D721Med (cell line): Measurements from ENCODE around the gene HIVEP3.

Experiments
- DNase-seq: peaks from one replicate; pipeline ENCODE4 v3.0.0; 2011; ENCODE audit warnings: low spot score; ENCODE audit not compliant: insufficient read length
- FAIRE-seq: peaks from 2 replicates; lab custom pipeline; 2011; peaks lifted over from hg19 to GRCh38; lab: Jason Lieb, UNC
- TF ChIP-seq, protein P1 (sequence below): IDR thresholded peaks from 2 replicates; pipeline ENCODE4 v1.5.1; 2012; ENCODE audit warnings: mild to moderate bottlenecking, control low read depth; ENCODE audit not compliant: insufficient read depth; ENCODE audit errors: missing control alignments

HIVEP3 gene

DNA sequence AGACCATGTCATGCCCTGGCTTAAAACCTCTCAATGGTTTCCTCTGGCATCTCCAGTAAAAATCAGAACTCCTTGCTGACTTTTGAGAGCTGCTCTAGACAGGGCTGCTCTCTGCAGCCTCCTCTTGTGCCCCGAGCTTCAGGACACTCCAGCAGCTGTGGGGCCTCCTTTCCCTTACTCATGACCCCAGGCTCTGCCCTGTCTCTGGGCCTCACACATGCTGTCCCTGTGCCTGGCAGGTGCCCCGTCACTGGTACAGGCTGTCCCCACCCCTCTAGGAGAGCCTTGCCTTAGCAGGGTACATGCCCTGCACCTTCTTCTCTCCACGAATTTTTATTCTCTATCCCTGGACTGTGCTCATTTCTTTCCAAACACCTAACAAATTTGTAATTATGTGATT lies 43.2 kb downstream of the HIVEP3 start:
- TF ChIP-seq, protein P1, sequence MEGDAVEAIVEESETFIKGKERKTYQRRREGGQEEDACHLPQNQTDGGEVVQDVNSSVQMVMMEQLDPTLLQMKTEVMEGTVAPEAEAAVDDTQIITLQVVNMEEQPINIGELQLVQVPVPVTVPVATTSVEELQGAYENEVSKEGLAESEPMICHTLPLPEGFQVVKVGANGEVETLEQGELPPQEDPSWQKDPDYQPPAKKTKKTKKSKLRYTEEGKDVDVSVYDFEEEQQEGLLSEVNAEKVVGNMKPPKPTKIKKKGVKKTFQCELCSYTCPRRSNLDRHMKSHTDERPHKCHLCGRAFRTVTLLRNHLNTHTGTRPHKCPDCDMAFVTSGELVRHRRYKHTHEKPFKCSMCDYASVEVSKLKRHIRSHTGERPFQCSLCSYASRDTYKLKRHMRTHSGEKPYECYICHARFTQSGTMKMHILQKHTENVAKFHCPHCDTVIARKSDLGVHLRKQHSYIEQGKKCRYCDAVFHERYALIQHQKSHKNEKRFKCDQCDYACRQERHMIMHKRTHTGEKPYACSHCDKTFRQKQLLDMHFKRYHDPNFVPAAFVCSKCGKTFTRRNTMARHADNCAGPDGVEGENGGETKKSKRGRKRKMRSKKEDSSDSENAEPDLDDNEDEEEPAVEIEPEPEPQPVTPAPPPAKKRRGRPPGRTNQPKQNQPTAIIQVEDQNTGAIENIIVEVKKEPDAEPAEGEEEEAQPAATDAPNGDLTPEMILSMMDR: no peak
- no peak for FAIRE-seq
- DNase-seq: no peak

DNA sequence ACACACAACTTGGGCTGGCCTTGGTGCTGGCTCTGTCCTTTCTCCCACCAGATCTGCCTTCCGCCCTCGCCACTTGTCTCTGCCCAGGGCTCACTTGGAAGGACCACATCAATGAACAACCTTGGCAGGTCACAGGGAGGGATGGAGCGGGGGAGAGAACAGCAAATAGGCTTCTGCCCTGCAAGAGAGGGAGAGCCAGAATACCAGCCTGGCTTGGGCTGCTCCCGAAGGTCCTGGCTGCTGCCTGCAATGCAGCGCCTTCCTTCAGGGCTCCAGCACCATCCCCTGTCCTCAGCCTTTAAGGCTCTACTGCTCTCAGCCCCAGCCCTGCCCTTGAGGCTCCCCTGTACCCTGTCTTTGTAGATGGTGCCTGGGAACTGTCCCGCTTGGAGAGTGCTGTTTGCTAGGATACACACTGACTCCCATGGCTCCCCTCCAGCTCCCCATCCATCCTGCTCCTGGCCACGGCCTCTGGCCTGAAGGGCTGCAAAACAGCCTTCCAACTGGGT lies 43.8 kb downstream of the HIVEP3 start:
- FAIRE-seq (no peak), DNase-seq (no peak)
- TF ChIP-seq, protein P1: no peak

DNA sequence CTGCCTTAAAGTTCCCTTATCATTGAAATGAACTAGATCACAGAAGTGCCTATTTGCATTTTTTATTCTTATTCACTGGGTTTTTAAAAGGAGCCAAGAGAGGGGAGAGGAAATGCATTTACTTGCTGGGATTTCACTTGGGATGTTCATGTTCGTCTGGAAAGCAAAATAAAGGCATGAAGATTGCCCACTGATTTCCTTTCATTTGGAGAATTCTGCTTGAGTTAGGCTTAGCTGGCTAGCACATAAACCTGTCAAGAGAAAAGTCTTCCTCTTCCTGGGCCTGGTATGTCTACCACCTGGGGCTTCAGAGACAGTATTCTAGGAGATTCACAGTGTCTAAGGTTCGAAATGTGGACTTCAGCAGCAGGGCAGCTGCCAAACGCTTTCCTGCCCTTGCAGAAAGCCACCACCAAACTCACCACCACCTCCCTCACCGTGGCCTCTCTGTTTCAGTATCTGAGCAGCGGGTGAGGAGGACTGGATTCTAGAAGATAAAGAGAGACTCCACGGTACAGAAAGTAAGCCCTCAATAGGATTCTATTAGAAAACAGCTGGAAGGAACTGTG lies 44.5 kb downstream of the HIVEP3 start:
- TF ChIP-seq, protein P1: no peak
- FAIRE-seq: no peak

DNA sequence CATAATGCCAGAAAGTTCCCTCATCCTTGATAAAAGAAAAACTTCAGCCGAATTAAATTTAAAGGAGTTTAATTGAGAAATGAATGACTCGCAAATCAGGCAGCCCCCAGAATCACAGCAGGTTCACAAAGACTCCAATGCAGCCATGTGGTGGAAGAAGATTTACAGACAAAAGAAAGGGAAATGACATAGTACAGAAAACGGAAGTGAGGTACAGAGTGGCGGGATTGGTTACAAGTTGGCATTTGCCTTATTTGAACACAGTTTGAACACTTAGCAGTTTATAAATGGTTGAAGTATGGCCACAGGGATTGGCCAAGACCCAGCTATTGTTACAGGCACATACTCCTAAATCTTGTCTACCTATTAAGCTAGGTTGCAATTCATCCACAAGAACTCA lies 46.6 kb downstream of the HIVEP3 start:
- DNase-seq: no peak
- no peak for FAIRE-seq
- TF ChIP-seq, protein P1: no peak

More for the DNA sequence above, 44.5 kb downstream of the HIVEP3 start:
- DNase-seq: no peak

DNA sequence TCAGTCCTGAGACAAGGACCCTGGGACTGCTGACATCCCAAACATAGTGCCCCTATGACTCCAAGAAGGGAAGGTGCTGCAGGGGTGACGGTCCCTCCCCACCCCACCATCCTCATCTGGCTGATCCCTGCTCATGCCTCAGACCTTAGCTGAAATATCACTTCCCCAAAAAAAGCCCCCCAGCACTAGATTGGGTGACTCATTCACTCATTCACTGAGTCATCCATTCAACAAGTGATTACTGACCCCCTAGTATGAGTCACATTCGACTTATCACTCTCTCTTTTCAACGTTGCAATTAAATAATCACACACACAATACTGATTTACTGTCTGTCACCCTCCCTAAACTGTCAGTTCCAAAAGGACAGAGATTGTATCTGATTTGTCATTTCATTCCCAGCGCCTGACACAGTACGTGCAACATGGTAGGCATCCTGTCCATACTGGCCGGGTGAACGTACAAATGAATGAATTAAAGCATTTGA lies 48.6 kb downstream of the HIVEP3 start:
- TF ChIP-seq, protein P1: no peak
- DNase-seq (no peak), FAIRE-seq (no peak)

DNA sequence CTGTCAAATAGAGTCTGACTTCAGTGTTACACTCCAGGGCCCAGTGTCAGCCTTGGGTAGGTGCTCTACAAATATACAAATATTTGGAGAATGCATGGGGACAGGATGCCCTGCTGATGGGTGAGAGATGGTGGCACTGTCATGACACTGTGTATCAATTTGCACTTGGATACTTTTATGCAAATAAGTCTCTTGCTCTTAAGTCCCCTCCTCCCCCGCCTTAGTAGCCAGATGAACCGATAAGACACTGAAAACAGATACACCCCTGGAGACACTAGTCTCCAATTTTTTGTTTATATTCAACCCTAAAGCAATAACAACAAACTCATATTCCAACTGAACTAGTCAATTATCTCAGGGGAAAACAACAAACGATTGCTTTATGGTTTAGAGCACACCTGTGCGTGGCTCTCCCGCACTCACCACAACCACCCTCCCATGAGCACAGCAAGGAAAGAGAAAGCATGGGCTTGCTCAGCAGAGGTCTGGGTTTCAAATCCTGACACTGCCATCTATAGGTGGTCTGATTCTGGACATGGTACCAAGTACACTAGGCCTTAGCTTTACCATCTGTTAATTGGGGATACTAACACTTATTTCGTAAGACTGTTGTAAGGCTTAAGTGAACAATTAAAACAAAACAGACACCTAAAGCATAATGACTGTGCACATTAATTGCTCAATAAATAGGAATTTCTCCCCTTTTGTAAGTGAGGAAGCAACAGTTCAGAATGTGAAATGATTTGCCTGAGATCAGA lies 50.3 kb downstream of the HIVEP3 start:
- FAIRE-seq (no peak), DNase-seq (no peak)
- TF ChIP-seq, protein P1: no peak

DNA sequence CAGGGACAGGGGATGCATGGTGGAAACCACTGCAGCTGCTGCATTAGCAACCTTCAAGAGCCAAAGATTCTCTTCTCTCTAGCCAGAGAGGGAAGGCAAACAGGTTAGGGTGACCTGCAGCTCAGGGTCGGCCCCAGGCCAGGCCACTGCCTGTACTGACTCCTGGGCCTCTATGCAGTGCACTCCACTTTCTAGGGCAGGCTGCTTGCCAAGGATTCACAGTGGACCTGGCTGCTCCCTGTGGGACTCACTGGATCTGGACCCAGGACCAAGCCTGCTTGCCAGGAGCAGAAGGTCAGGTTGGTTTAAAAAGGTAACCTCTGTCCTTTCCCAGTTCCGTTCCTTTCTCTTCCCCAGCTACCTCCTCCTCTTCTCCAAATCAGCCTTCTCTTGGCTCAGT lies 52.4 kb downstream of the HIVEP3 start:
- TF ChIP-seq, protein P1: no peak
- DNase-seq (no peak), FAIRE-seq (no peak)
